ENCODE measurements around the gene SELENOH.

GRCh38 chr11:57786436-57786835 is 45.1 kb downstream of the SELENOH start:
- no peak for TF ChIP-seq CTCF (conservative IDR thresholded peaks at IDR 0.05)
- TF ChIP-seq ZFX (IDR thresholded peaks at IDR 0.05), result no peak

Data from C4-2B (cell line).